GM23338 (cell line): ENCODE data around the gene SLC39A7. TPM values are rescaled to one million over a fixed set of nuclear protein-coding genes. Genes with fewer than 3 reads are reported as not detected.

Experiments used
- ATAC-seq: fragments of 200-7000 bp; cut with Tn5 transposase; 3 replicates; pipeline ENCODE4 v1.9.1; 2020
- DNase-seq: peaks from one replicate; pipeline ENCODE4 v3.0.0-alpha.2; 2015; ENCODE audit warnings: low spot score
- H2AFZ ChIP-seq: fragments of 200-600 bp; sonication (generic); 2 replicates; pipeline ENCODE4 v1.8.0; 2016; ENCODE audit warnings: antibody characterized with exemption, mild to moderate bottlenecking, moderate library complexity
- H3F3A ChIP-seq: fragments of 200-600 bp; sonication (generic); replicated peaks from 2 replicates; pipeline ENCODE4 v1.8.0; 2017; ENCODE audit warnings: antibody characterized with exemption, mixed run types, low read depth
- H3K27ac ChIP-seq: fragments of 200-600 bp; sonication (generic); 2 replicates; pipeline ENCODE4 v1.6.1; 2016; ENCODE audit warnings: low read depth
- H3K27me3 ChIP-seq: fragments of 200-600 bp; sonication (generic); 2 replicates; pipeline ENCODE4 v1.8.0; 2016; ENCODE audit warnings: mild to moderate bottlenecking, mixed run types, moderate library complexity; ENCODE audit not compliant: insufficient read depth
- H3K36me3 ChIP-seq: fragments of 200-600 bp; sonication (generic); 2 replicates; pipeline ENCODE4 v1.8.0; 2016; ENCODE audit warnings: mild to moderate bottlenecking; ENCODE audit not compliant: insufficient read depth
- H3K4me1 ChIP-seq: fragments of 200-600 bp; sonication (generic); 2 replicates; pipeline ENCODE4 v1.8.0; 2016; ENCODE audit warnings: mild to moderate bottlenecking, moderate library complexity; ENCODE audit not compliant: insufficient read depth
- H3K4me2 ChIP-seq: fragments of 200-600 bp; sonication (generic); 2 replicates; pipeline ENCODE4 v1.7.1; 2017; ENCODE audit warnings: mixed run types
- H3K4me3 ChIP-seq: fragments of 200-600 bp; sonication (generic); 2 replicates; pipeline ENCODE4 v1.6.1; 2016; ENCODE audit warnings: mixed run types
- H3K79me2 ChIP-seq: fragments of 200-600 bp; sonication (generic); replicated peaks from 2 replicates; pipeline ENCODE4 v1.8.0; 2017; ENCODE audit warnings: mild to moderate bottlenecking; ENCODE audit not compliant: insufficient read depth
- H3K9me2 ChIP-seq: fragments of 200-600 bp; sonication (generic); 2 replicates; pipeline ENCODE4 v1.8.0; 2017; ENCODE audit not compliant: insufficient read depth
- H4K20me1 ChIP-seq: fragments of 200-600 bp; sonication (generic); replicated peaks from 2 replicates; pipeline ENCODE4 v1.8.0; 2017; ENCODE audit warnings: mild to moderate bottlenecking; ENCODE audit not compliant: insufficient read depth
- H3K27ac Mint-ChIP-seq: 2 replicates; pipeline ENCODE4 v1.8.0; 2020; ENCODE audit warnings: inconsistent platforms, mild to moderate bottlenecking, moderate library complexity, mixed read lengths
- H3K27me3 Mint-ChIP-seq: 3 replicates; pipeline ENCODE4 v1.8.0; 2022; ENCODE audit warnings: low read depth, mild to moderate bottlenecking, moderate library complexity, mixed read lengths, inconsistent platforms; ENCODE audit not compliant: insufficient read depth, poor library complexity
- H3K36me3 Mint-ChIP-seq: 3 replicates; pipeline ENCODE4 v1.8.0; 2021; ENCODE audit warnings: low read depth, mild to moderate bottlenecking, inconsistent platforms, moderate library complexity, mixed read lengths
- H3K4me1 Mint-ChIP-seq: 3 replicates; pipeline ENCODE4 v1.8.0; 2020; ENCODE audit warnings: mild to moderate bottlenecking, inconsistent platforms, mixed read lengths
- H3K4me3 Mint-ChIP-seq: 3 replicates; pipeline ENCODE4 v1.8.0; 2021; ENCODE audit warnings: moderate library complexity, mild to moderate bottlenecking, inconsistent platforms, mixed read lengths
- H3K9me3 Mint-ChIP-seq: 3 replicates; pipeline ENCODE4 v1.8.0; 2020; ENCODE audit warnings: moderate library complexity, mild to moderate bottlenecking, inconsistent platforms, mixed read lengths
- CREB1 ChIP-seq: fragments of 250-450 bp; sonication (Bioruptor Pico); IDR thresholded peaks from 2 replicates; pipeline ENCODE4 v1.5.0; 2020; ENCODE audit warnings: low read depth, mild to moderate bottlenecking, moderate library complexity
- CTCF ChIP-seq, 2 experiments: fragments of 200-600 bp in 1 of 2; sonication (generic) in 1 of 2; conservative IDR thresholded peaks; 2 replicates each; pipeline versions ENCODE4 v1.5.1 to v1.6.1; 2016 to 2017; ENCODE audit warnings: antibody characterized with exemption in 2 of 2, low read depth in 2 of 2, mild to moderate bottlenecking in 2 of 2, moderate library complexity in 1 of 2
- EZH2phosphoT487 ChIP-seq: fragments of 200-600 bp; sonication (generic); IDR thresholded peaks from one replicate; pipeline ENCODE4 v1.8.1; 2018; ENCODE audit warnings: antibody characterized with exemption; ENCODE audit not compliant: unreplicated experiment
- JUNB ChIP-seq: IDR thresholded peaks from one replicate; pipeline ENCODE4 v1.6.1; 2016; ENCODE audit warnings: antibody characterized with exemption; ENCODE audit not compliant: unreplicated experiment
- REST ChIP-seq: IDR thresholded peaks from one replicate; pipeline ENCODE4 v1.6.1; 2018; ENCODE audit warnings: antibody characterized with exemption; ENCODE audit not compliant: unreplicated experiment
- STAT1 ChIP-seq: IDR thresholded peaks from one replicate; pipeline ENCODE4 v1.6.1; 2016; ENCODE audit warnings: antibody characterized with exemption; ENCODE audit not compliant: unreplicated experiment
- ZNF114 ChIP-seq: fragments of 250-450 bp; sonication (Bioruptor Pico); IDR thresholded peaks from 2 replicates; pipeline ENCODE4 v1.5.0; 2020; ENCODE audit warnings: mild to moderate bottlenecking, moderate library complexity
- ZNF331 ChIP-seq: fragments of 250-450 bp; sonication (Bioruptor Pico); IDR thresholded peaks from 2 replicates; pipeline ENCODE4 v1.5.0; 2020; ENCODE audit warnings: low read depth, mild to moderate bottlenecking, moderate library complexity
- polyA plus RNA-seq: library from polyadenylated mRNA; unstranded; fragments of >200 nt; fragmentation: Nextera tagmentation; extraction: Ambion mirVana; gene quantifications from 2 replicates; pipeline ENCODE4 v1.2.1, GENCODE V29; 2016
- total RNA-seq: library from RNA; depleted of rRNA; stranded (reverse); fragments of >200 nt; shearing (Covaris generic); gene quantifications from 2 replicates; pipeline ENCODE4 v1.2.3, GENCODE V29; 2014
- TF ChIP-seq, protein P1 (sequence below): IDR thresholded peaks from 2 replicates; pipeline ENCODE4 v1.6.1; 2016; ENCODE audit warnings: antibody characterized with exemption

The SLC39A7 gene
- total and polyA plus RNA-seq, 2 experiments from 2014 or later: 9.0 to 75.9 TPM

DNA sequence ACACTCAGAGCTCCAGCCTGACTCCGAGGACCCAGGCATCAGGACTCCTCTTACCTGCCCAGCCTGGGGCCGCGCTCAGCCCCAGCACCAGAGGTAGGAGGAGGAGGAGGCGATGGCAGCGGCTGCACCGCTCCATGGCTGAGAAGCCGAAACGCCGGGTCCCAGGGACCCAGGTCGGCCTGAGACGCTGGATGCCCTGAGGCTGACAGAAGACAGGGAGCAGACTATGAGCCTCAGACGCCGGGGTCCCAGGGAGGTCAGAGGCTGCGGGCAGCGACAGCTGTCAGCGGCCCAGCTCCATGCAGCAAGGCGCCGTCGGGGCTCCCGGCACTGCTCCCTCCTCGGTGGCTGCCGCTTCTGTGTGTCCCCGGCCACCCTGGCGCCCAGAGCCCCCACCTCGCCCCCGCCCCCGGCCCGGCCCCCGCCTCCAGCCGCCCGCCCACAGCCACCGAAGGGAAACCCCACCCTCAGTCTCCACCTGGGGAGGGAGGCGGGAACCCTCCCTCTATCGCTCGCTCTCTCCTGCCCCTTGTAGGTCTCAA, 8.5 kb upstream of the SLC39A7 start, which contains the start of gene COL11A2:
Gene COL11A2, minus strand, starts transcription at position 363 of the 542 bp plus-strand sequence. Its CDS starts 227 bp downstream, at position 136.
- Histone ChIP-seq H3F3A (0 out of 2 replicates have a peak, but pooled peaks cover 2% of the 10 kb centered on the region), H3K4me1 (peaks cover 11% of the 10 kb centered on the region), H3K4me3 (peak within 1 kb of the TSS; percentile 94), H4K20me1 (no peaks in the 10 kb centered on the region), H2AFZ (peak within 1 kb of the TSS; percentile 100), H3K36me3 (no peaks in the 10 kb centered on the region; the same call in 1 of the 2 replicates), H3K27me3 (peaks cover 27% of the 10 kb centered on the region), H3K4me2 (peak within 1 kb of the TSS; percentile 100), H3K9me2 (no peaks in the 10 kb centered on the region), H3K27ac (no peak within 1 kb of the TSS), H3K79me2 (no peaks in the 10 kb centered on the region)
- peaks cover 14% of the 10 kb centered on the region for H3K4me1 Mint-ChIP-seq
- TF ChIP-seq REST (no peak), EZH2phosphoT487 (no peak), CTCF (conservative IDR thresholded peaks at IDR 0.05; ENCODE audit: low read depth in 2 of 2) (no peak), ZNF331 (CRISPR knock-in tag) (no peak), CREB1 (no peak), JUNB (no peak), STAT1 (no peak), ZNF114 (CRISPR knock-in tag) (no peak)
- TF ChIP-seq, protein P1, sequence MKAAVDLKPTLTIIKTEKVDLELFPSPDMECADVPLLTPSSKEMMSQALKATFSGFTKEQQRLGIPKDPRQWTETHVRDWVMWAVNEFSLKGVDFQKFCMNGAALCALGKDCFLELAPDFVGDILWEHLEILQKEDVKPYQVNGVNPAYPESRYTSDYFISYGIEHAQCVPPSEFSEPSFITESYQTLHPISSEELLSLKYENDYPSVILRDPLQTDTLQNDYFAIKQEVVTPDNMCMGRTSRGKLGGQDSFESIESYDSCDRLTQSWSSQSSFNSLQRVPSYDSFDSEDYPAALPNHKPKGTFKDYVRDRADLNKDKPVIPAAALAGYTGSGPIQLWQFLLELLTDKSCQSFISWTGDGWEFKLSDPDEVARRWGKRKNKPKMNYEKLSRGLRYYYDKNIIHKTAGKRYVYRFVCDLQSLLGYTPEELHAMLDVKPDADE: no peak
- peak within 1 kb of the TSS; percentile 90 for H3K4me3 Mint-ChIP-seq
- DNase-seq: peak; percentile 60
- peaks cover 23% of the 10 kb centered on the region for H3K36me3 Mint-ChIP-seq
- no peak within 1 kb of the TSS for H3K27ac Mint-ChIP-seq
- peaks cover 17% of the 10 kb centered on the region for H3K27me3 Mint-ChIP-seq
- H3K9me3 Mint-ChIP-seq: no peaks in the 10 kb centered on the region
- ATAC-seq: peak; percentile 70
